Parathyroid adenoma (tissue), 2 donors: ENCODE measurements around the gene POU2AF2.
"Not testable (repeated sequence)": the region's sequence is repeated elsewhere in the genome, so short reads cannot be mapped to it uniquely, and the experiment has no call there.

Source experiments
- H2AFZ ChIP-seq: fragments of 300-600 bp; sonication (generic); one replicate; pipeline ENCODE4 v1.7.0; 2017; ENCODE audit warnings: antibody characterized with exemption, mild to moderate bottlenecking
- H3K27ac ChIP-seq: fragments of 300-600 bp; sonication (generic); one replicate; pipeline ENCODE4 v1.7.0; 2017
- H3K27me3 ChIP-seq: fragments of 300-600 bp; sonication (generic); one replicate; pipeline ENCODE4 v1.7.0; 2017; ENCODE audit warnings: low read length; ENCODE audit not compliant: control insufficient read depth, insufficient read depth
- H3K36me3 ChIP-seq: fragments of 300-600 bp; sonication (generic); one replicate; pipeline ENCODE4 v1.7.0; 2017; ENCODE audit warnings: low read length; ENCODE audit not compliant: control insufficient read depth, insufficient read depth
- H3K4me1 ChIP-seq: fragments of 300-600 bp; sonication (generic); one replicate; pipeline ENCODE4 v1.7.0; 2017; ENCODE audit warnings: control low read depth
- H3K4me2 ChIP-seq: fragments of 300-600 bp; sonication (generic); one replicate; pipeline ENCODE4 v1.7.0; 2017; ENCODE audit warnings: low read length
- H3K4me3 ChIP-seq: fragments of 300-600 bp; sonication (generic); one replicate; pipeline ENCODE4 v1.7.0; 2017; ENCODE audit warnings: low read depth, low read length
- H3K79me2 ChIP-seq: fragments of 300-600 bp; sonication (generic); one replicate; pipeline ENCODE4 v1.7.0; 2017; ENCODE audit warnings: control low read depth
- H3K9ac ChIP-seq: fragments of 300-600 bp; sonication (generic); one replicate; pipeline ENCODE4 v1.7.0; 2017; ENCODE audit warnings: mild to moderate bottlenecking
- H3K9me3 ChIP-seq: fragments of 300-600 bp; sonication (generic); one replicate; pipeline ENCODE4 v1.7.0; 2017; ENCODE audit warnings: low read length; ENCODE audit not compliant: control insufficient read depth
- CTCF ChIP-seq: fragments of 300-600 bp; sonication (generic); IDR thresholded peaks from one replicate; pipeline ENCODE4 v1.7.0; 2017; ENCODE audit warnings: antibody characterized with exemption, mild to moderate bottlenecking
- donor health status: primary hyperparathyroidism.

The POU2AF2 gene

GRCh38 chr11:111258046-111258445, 12.5 kb downstream of the POU2AF2 start:
- H2AFZ ChIP-seq = no peak overlapping the region
- H3K9ac ChIP-seq = no peak overlapping the region
- H3K4me1 ChIP-seq = no peaks in the 10 kb centered on the region
- no peaks in the 10 kb centered on the region for H3K27me3 ChIP-seq
- H3K4me3 ChIP-seq = no peak overlapping the region
- no peak for TF ChIP-seq CTCF
- no peaks in the 10 kb centered on the region for H3K79me2 ChIP-seq
- no peak overlapping the region for H3K27ac ChIP-seq
- no peaks in the 10 kb centered on the region for H3K36me3 ChIP-seq
- no peaks in the 10 kb centered on the region for H3K9me3 ChIP-seq
- H3K4me2 ChIP-seq = no peak overlapping the region

- no peak for TF ChIP-seq CTCF
- H3K9me3 ChIP-seq = no peaks in the 10 kb centered on the region
- H3K4me2 ChIP-seq = no peak overlapping the region
- no peak overlapping the region for H3K9ac ChIP-seq
- no peaks in the 10 kb centered on the region for H3K4me1 ChIP-seq
- no peak overlapping the region for H3K4me3 ChIP-seq
- no peaks in the 10 kb centered on the region for H3K79me2 ChIP-seq
- no peak overlapping the region for H3K27ac ChIP-seq
- H3K27me3 ChIP-seq = no peaks in the 10 kb centered on the region
- H3K36me3 ChIP-seq = no peaks in the 10 kb centered on the region
- H2AFZ ChIP-seq = no peak overlapping the region
Measured at GRCh38 chr11:111259896-111260295, 14.4 kb downstream of the POU2AF2 start.

GRCh38 chr11:111260811-111261210, 15.3 kb downstream of the POU2AF2 start:
- Histone ChIP-seq H3K9ac (no peak overlapping the region), H3K4me3 (no peak overlapping the region), H3K9me3 (no peaks in the 10 kb centered on the region), H3K27ac (no peak overlapping the region), H3K4me2 (no peak overlapping the region), H3K36me3 (no peaks in the 10 kb centered on the region), H2AFZ (no peak overlapping the region), H3K27me3 (no peaks in the 10 kb centered on the region), H3K4me1 (no peaks in the 10 kb centered on the region), H3K79me2 (no peaks in the 10 kb centered on the region)
- TF ChIP-seq CTCF = no peak

GRCh38 chr11:111264646-111265045, 19.1 kb downstream of the POU2AF2 start:
- Histone ChIP-seq H3K36me3 (no peaks in the 10 kb centered on the region), H3K27me3 (no peaks in the 10 kb centered on the region), H3K27ac (no peak overlapping the region), H3K79me2 (no peaks in the 10 kb centered on the region), H2AFZ (no peak overlapping the region), H3K4me2 (no peak overlapping the region), H3K4me1 (no peaks in the 10 kb centered on the region), H3K9me3 (no peaks in the 10 kb centered on the region), H3K9ac (no peak overlapping the region), H3K4me3 (no peak overlapping the region)
- no peak for TF ChIP-seq CTCF

- Histone ChIP-seq H3K79me2 (no peaks in the 10 kb centered on the region), H3K4me1 (no peaks in the 10 kb centered on the region), H3K27ac (no peak overlapping the region), H3K27me3 (no peaks in the 10 kb centered on the region), H3K9ac (no peak overlapping the region), H3K4me2 (no peak overlapping the region), H3K4me3 (no peak overlapping the region), H3K36me3 (no peaks in the 10 kb centered on the region), H2AFZ (no peak overlapping the region), H3K9me3 (no peaks in the 10 kb centered on the region)
- TF ChIP-seq CTCF = no peak
Measured at GRCh38 chr11:111265421-111265820, 19.9 kb downstream of the POU2AF2 start.

- H3K36me3 ChIP-seq, H3K9me3 ChIP-seq, H3K4me1 ChIP-seq, H3K9ac ChIP-seq, H3K27me3 ChIP-seq, H3K4me2 ChIP-seq, H3K79me2 ChIP-seq, H2AFZ ChIP-seq, H3K27ac ChIP-seq, H3K4me3 ChIP-seq: not testable (repeated sequence)
Measured at GRCh38 chr11:111268303-111268702, 22.8 kb downstream of the POU2AF2 start.
